Measurements from ENCODE around the gene RIC1. TPM values are rescaled to one million over a fixed set of nuclear protein-coding genes. Genes with fewer than 3 reads are reported as not detected.

RIC1 gene
- total and polyA plus RNA-seq, 2 of the 4 experiments (the other 2 are of a cell fraction): 28.8 to 76.9 TPM

GRCh38 chr9:5798581-5798980 is 169.7 kb downstream of the RIC1 start:
- H3K79me1 ChIP-seq (ENCODE audit: low read depth in 1 of 2, low read length in 2 of 2): no peaks in the 10 kb centered on the region
- no peak overlapping the region for H2BK5ac ChIP-seq (ENCODE audit: low read depth, low read length, poor library complexity, severe bottlenecking)
- H2AK9ac ChIP-seq (replicated peaks; ENCODE audit: low read depth, low read length, poor library complexity): no peak overlapping the region
- POLR2A ChIA-PET (ENCODE audit: unreplicated experiment): no interaction called here
- H4K5ac ChIP-seq (ENCODE audit: low read depth, low read length): no peak overlapping the region
- no peak for ATAC-seq (ENCODE audit: low read depth)
- no peak overlapping the region for H3K4me3 ChIP-seq (ENCODE audit: insufficient read depth, low read depth, low read length)
- no peaks in the 10 kb centered on the region for H3K9me1 ChIP-seq (ENCODE audit: insufficient read depth, low read length)
- DNase-seq: no peak
- H3K23ac ChIP-seq (ENCODE audit: low read depth, low read length): no peak overlapping the region
- WGBS, 2 experiments (ENCODE audit: extremely low coverage in 2 of 2, insufficient read length in 1 of 2): no CpG with 5 or more reads among the region's 2 CpGs
- no peaks in the 10 kb centered on the region for H4K20me1 ChIP-seq (ENCODE audit: insufficient read depth, low read length)
- H3K4ac ChIP-seq (ENCODE audit: low read depth, low read length): no peak overlapping the region
- no peak overlapping the region for H4K91ac ChIP-seq (ENCODE audit: insufficient read depth, low read depth, low read length)
- H3K9ac ChIP-seq (ENCODE audit: low read depth, low read length): no peak overlapping the region
- no peak overlapping the region for H2BK20ac ChIP-seq (ENCODE audit: low read depth, low read length)
- no TSS peak for BruUV-seq (replicated peaks)
- no peaks in the 10 kb centered on the region for H3K4me1 ChIP-seq (ENCODE audit: control insufficient read depth, insufficient read depth, low read length)
- in situ Hi-C loops (cut with MboI; ENCODE audit: low sequenced_read_pairs): no loop called here
- no peaks in the 10 kb centered on the region for H3K9me3 ChIP-seq (ENCODE audit: control insufficient read depth, insufficient read depth, low read length)
- H2BK120ac ChIP-seq (ENCODE audit: low read depth, low read length): no peak overlapping the region
- no peak overlapping the region for H4K8ac ChIP-seq (ENCODE audit: low read depth in 2 of 2, low read length in 2 of 2)
- dilution Hi-C loops (cut with HindIII; ENCODE audit: low sequenced_read_pairs, unreplicated experiment): no loop called here
- no peak overlapping the region for H3K27ac ChIP-seq (ENCODE audit: insufficient read depth, low read length)
- H3K18ac ChIP-seq (ENCODE audit: low read depth, low read length): no peak overlapping the region
- CTCF ChIA-PET: interaction anchor here (0.6 to 1.5 kb wide), 15 partner anchors 10 to 256 kb away, joined by 3 to 6 read pairs (median 3); partner anchors contain the start of gene ERMP1
- intact Hi-C loops (cut with micrococcal nuclease): loop anchor here (2.0 to 10.0 kb wide), 2 partner anchors 208 to 506 kb away; no protein-coding TSS in a partner anchor
- no peak overlapping the region for H3K14ac ChIP-seq (replicated peaks; ENCODE audit: low read depth, low read length)
- no peak overlapping the region for H3K4me2 ChIP-seq (ENCODE audit: low read depth, low read length)
- TF ChIP-seq NFE2L2 (IDR thresholded peaks at IDR 0.05; ENCODE audit: low read depth, low read length): no peak
- H3K27me3 ChIP-seq (ENCODE audit: control insufficient read depth, insufficient read depth, low read length): no peaks in the 10 kb centered on the region
- no peak overlapping the region for H2BK15ac ChIP-seq (ENCODE audit: low read depth, low read length)
- no peak overlapping the region for H2AFZ ChIP-seq (replicated peaks; ENCODE audit: low read length, poor library complexity)
- no peak overlapping the region for H3K56ac ChIP-seq (ENCODE audit: extremely low read depth, insufficient read depth, low read length)
- H2AK5ac ChIP-seq (ENCODE audit: low read depth, low read length): no peak overlapping the region
- no peaks in the 10 kb centered on the region; the same call in 1 of the 2 replicates for H3K36me3 ChIP-seq (ENCODE audit: control insufficient read depth, insufficient read depth, low read length)
